ENCODE results near the gene THAP2. TPM values are rescaled to one million over a fixed set of nuclear protein-coding genes. Genes with fewer than 3 reads are reported as not detected.
A peak's percentile ranks its signal among the peaks of the same experiment; 100 is the strongest.
"Not testable (repeated sequence)": the region's sequence is repeated elsewhere in the genome, so short reads cannot be mapped to it uniquely, and the experiment has no call there.

Gene THAP2
- total RNA-seq, 1 donor from 2014 or later: 8.9 TPM

GRCh38 chr12:71685914-71686657 lies 22.0 kb downstream of the THAP2 start, which contains the start of gene TMEM19:
TSS of gene TMEM19 (plus strand) at chr12:71686082. CDS start at chr12:71686681, 599 bp downstream.
- Mint-ChIP-seq H3K4me1 (ENCODE audit: unreplicated experiment) (peaks cover 10% of the 10 kb centered on the region), H3K4me3 (peak within 1 kb of the TSS; percentile 95), H3K36me3 (no peaks in the 10 kb centered on the region), H3K27ac (peak within 1 kb of the TSS; percentile 89), H3K9me3 (no peaks in the 10 kb centered on the region), H3K27me3 (no peaks in the 10 kb centered on the region)
- peak; percentile 86 for DNase-seq (ENCODE audit: extremely low spot score, unreplicated experiment)
- TF ChIP-seq CTCF (conservative IDR thresholded peaks at IDR 0.05): peak; percentile 28

GRCh38 chr12:71686658-71687025 lies 22.5 kb downstream of the THAP2 start:
- Mint-ChIP-seq H3K4me3 (peak overlapping the region; percentile 95), H3K36me3 (no peaks in the 10 kb centered on the region)

GRCh38 chr12:71687172-71687571 lies 23.1 kb downstream of the THAP2 start:
- not testable (repeated sequence) for H3K9me3 Mint-ChIP-seq; H3K27ac Mint-ChIP-seq; DNase-seq (ENCODE audit: extremely low spot score, unreplicated experiment); H3K36me3 Mint-ChIP-seq; H3K27me3 Mint-ChIP-seq
- peak overlapping the region; percentile 68 for H3K4me3 Mint-ChIP-seq
- peaks cover 10% of the 10 kb centered on the region for H3K4me1 Mint-ChIP-seq (ENCODE audit: unreplicated experiment)

More at GRCh38 chr12:71686658-71687025, 22.5 kb downstream of the THAP2 start:
- Mint-ChIP-seq H3K27ac (peak overlapping the region; percentile 89), H3K27me3 (no peaks in the 10 kb centered on the region), H3K9me3 (no peaks in the 10 kb centered on the region), H3K4me1 (ENCODE audit: unreplicated experiment) (peaks cover 10% of the 10 kb centered on the region)
- TF ChIP-seq CTCF (conservative IDR thresholded peaks at IDR 0.05): peak; percentile 10
- DNase-seq (ENCODE audit: extremely low spot score, unreplicated experiment): no peak

- Mint-ChIP-seq H3K4me1 (ENCODE audit: unreplicated experiment) (peaks cover 15% of the 10 kb centered on the region), H3K36me3 (peaks cover 3% of the 10 kb centered on the region), H3K27ac (no peak overlapping the region), H3K9me3 (no peaks in the 10 kb centered on the region), H3K27me3 (no peaks in the 10 kb centered on the region), H3K4me3 (peak overlapping the region; percentile 39)
- DNase-seq (ENCODE audit: extremely low spot score, unreplicated experiment): no peak
- TF ChIP-seq CTCF (conservative IDR thresholded peaks at IDR 0.05): no peak
Measured at GRCh38 chr12:71688961-71689570, 25.0 kb downstream of the THAP2 start.

- TF ChIP-seq CTCF (conservative IDR thresholded peaks at IDR 0.05): no peak
- no peaks in the 10 kb centered on the region for H3K27me3 Mint-ChIP-seq
Measured at GRCh38 chr12:71691504-71692129, 27.5 kb downstream of the THAP2 start.

GRCh38 chr12:71693126-71693525 lies 29.0 kb downstream of the THAP2 start:
- Mint-ChIP-seq H3K36me3 (peaks cover 13% of the 10 kb centered on the region), H3K4me1 (ENCODE audit: unreplicated experiment) (peaks cover 10% of the 10 kb centered on the region), H3K4me3 (no peak overlapping the region), H3K9me3 (no peaks in the 10 kb centered on the region), H3K27ac (no peak overlapping the region), H3K27me3 (no peaks in the 10 kb centered on the region)
- no peak for DNase-seq (ENCODE audit: extremely low spot score, unreplicated experiment)
- TF ChIP-seq CTCF (conservative IDR thresholded peaks at IDR 0.05): no peak

More at GRCh38 chr12:71691504-71692129, 27.5 kb downstream of the THAP2 start:
- Mint-ChIP-seq H3K4me3 (no peak overlapping the region), H3K27ac (no peak overlapping the region), H3K4me1 (ENCODE audit: unreplicated experiment) (peaks cover 16% of the 10 kb centered on the region), H3K9me3 (no peaks in the 10 kb centered on the region), H3K36me3 (peaks cover 8% of the 10 kb centered on the region)
- no peak for DNase-seq (ENCODE audit: extremely low spot score, unreplicated experiment)

GRCh38 chr12:71693651-71694050 lies 29.6 kb downstream of the THAP2 start:
- H3K4me3 Mint-ChIP-seq; H3K27me3 Mint-ChIP-seq; H3K9me3 Mint-ChIP-seq; H3K27ac Mint-ChIP-seq; DNase-seq (ENCODE audit: extremely low spot score, unreplicated experiment); H3K4me1 Mint-ChIP-seq (ENCODE audit: unreplicated experiment): not testable (repeated sequence)
- peaks cover 17% of the 10 kb centered on the region for H3K36me3 Mint-ChIP-seq

Measured in type B pancreatic cell (in vitro differentiated cells).